GM20000 (cell line): ENCODE data around the gene GRIK1.

Experiments
- DNase-seq: peaks from one replicate; pipeline ENCODE4 v3.0.0; 2012; ENCODE audit warnings: low spot score
- CTCF ChIP-seq: IDR thresholded peaks from 2 replicates; pipeline ENCODE4 v1.5.1; 2012; ENCODE audit warnings: mild to moderate bottlenecking, control low read depth; ENCODE audit errors: extremely low read depth, missing control alignments

The GRIK1 gene

DNA sequence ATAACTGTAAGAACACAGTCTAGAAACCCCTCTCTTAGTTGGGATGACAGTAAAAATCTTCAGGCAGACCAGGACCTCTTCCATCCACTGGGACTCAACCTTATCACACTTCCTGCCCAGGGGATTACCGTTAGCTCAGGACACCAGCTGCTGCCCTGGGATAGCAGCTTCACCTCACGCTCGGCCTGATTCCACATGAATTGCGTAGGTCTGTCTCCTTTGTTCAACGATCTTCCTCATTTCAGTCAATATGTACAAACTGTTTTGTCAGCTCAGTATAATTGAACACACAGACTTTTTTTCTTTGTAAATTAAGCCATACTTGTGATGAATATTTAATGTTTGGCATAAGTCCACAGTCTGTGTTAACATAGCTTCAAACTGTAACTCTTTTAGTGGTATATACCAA is 290.4 kb downstream of the GRIK1 start:
- no peak for DNase-seq
- TF ChIP-seq CTCF = no peak

DNA sequence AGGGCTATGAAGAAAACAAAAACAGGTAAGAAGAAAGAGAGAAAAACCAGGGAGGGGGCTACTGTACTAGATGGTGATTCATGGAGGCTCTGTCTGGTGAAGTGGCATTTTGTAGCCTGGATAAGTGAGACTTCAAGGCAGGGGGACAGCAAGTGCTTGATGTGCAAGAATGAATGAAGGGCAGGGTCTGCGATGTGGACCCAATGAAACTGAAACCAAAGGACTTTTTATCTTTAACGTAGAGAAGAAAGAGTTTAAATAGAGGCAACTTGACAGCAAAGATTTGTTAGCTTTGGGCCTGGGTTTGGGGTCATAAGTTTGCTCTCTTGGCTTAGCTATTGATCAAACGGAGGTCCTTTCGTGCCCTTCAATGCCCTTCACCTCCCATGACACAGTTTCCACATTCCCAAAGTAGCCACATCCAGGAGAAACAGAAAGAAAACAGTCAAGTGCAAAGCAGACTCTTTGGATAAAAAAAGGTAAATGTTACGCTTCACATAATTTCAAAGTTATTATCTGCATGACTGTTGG is 291.0 kb downstream of the GRIK1 start:
- DNase-seq = no peak
- TF ChIP-seq CTCF = no peak

DNA sequence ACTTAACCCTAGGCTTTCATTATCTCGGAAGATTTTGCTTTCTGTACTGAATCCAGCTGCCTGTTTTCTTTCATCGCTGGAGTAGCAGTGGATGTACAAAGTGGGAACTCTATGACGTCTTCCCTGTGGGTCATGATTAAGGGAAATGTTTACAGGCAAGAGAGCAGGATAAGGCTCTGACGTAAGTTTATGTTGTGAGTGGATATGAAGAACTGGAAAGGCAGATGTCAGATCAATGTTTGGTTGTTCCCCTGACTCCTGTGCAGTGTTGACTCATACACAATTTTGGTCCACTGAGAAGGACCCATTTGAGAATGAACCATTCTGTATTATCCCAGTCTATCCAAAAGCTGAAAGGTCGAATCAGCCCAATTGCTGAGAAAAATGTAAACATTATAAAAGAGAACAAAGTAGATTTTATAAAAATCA is 292.4 kb downstream of the GRIK1 start:
- no peak for DNase-seq
- no peak for TF ChIP-seq CTCF

DNA sequence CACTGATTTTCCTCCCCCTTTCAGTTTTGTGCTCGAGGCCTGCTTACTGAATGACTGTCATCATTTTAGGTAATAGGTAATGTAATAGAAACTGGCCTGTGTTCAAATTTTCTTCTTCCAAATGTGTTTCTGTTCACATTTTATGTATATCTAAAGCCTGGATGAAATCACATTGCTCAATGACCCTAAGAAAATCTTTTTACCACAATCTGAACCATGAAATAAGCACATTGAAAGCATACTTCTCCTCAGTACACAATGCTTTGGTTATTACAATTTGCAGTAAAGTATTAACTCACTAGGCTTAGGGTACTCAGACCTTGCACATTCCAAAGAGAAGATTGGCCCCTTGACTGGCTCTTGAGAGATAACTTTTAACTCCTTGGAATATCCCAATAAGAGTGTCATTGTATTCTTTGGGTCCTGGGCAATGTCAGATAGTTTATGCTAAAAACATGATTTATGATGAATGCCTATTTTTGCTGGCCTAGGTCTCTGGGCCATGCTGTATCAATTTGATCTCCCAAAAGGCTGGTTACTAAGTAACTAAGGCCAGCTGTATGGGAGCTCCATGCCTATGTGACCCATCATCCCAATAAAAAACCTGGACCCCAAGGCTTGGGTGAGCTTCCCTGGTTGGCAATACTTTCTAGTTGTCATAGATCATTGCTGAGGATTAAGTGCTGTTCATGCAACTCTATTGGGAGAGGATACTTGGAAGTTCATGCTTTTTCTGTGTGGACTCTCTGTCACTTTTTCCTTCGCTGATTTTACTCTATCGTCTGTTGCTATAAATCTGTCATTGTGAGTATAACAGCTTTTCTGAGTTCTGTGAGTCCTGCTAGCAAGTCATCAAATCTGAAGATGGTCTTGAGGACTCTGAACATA is 293.9 kb downstream of the GRIK1 start:
- no peak for DNase-seq
- TF ChIP-seq CTCF = no peak

GRCh38 chr21:29643289-29643688 is 296.5 kb downstream of the GRIK1 start:
- TF ChIP-seq CTCF = no peak
- no peak for DNase-seq

DNA sequence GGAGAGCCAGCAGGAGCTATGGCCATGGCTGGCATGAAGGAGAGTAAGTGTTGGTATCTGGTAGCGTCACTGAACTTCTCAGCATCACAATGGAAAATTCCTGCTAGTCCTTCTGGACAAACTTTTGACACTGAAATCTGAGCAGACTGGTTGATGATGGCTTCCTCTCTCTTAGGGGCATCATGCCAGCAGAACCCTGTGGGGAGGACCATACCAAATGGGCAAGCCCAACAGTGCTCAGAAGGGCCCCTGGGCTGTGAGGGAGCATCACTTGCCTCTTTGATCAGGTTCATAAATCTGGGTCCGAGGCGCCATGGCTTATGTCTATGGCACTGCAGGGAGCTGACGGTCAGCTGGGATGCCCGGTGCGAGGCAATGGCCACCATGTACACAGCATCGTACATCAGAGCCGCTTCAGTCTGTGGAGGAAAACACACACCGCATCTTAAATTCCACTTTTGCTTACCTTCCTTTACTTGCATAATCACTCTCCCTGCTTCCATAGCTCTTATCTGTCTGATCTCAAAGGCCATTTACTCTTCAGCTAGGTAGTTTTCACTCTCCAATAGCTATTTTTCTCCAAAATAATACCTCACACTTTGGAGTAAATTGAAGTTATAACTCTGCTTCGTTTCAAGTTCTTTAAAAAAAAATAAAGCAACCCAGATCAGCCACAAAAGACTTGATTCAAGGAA is 297.1 kb downstream of the GRIK1 start:
- TF ChIP-seq CTCF = no peak
- DNase-seq = no peak
